ENCODE data around the gene BTBD7. TPM values are rescaled to one million over a fixed set of nuclear protein-coding genes. Genes with fewer than 3 reads are reported as not detected.

BTBD7 gene
- total and polyA plus RNA-seq, 2 donors (not counting 3 experiments of a cell fraction or from before 2014, with no cell fraction given), result 20.9 to 50.2 TPM

GRCh38 chr14:93276031-93276716 lies 56.7 kb downstream of the BTBD7 start:
- Histone ChIP-seq H3K36me3 (ENCODE audit: control insufficient read depth in 2 of 2, extremely low read depth in 1 of 2, insufficient read depth in 2 of 2, low read length in 2 of 2) (no peaks in the 10 kb centered on the region), H3K27ac (ENCODE audit: insufficient read depth, low read depth, low read length) (no peak overlapping the region), H3K9me3 (replicated peaks; ENCODE audit: control insufficient read depth, insufficient read depth, low read length) (no peaks in the 10 kb centered on the region), H3K4me2 (ENCODE audit: insufficient read depth, low read length) (no peak overlapping the region), H3K9me1 (replicated peaks; ENCODE audit: control insufficient read depth, extremely low read depth, insufficient read depth, low read length) (no peaks in the 10 kb centered on the region), H3K4me3 (replicated peaks in 1 of 3; ENCODE audit: insufficient read depth in 1 of 3, low read depth in 1 of 3, low read length in 3 of 3) (no peak overlapping the region), H3K79me2 (ENCODE audit: control insufficient read depth, insufficient read depth, low read length) (peaks cover 25% of the 10 kb centered on the region), H4K20me1 (replicated peaks; ENCODE audit: control insufficient read depth, extremely low read depth, insufficient read depth, low read length) (peaks cover 2% of the 10 kb centered on the region), H3K27me3 (ENCODE audit: control insufficient read depth in 2 of 2, insufficient read depth in 2 of 2, low read length in 2 of 2) (no peaks in the 10 kb centered on the region), H2AFZ (ENCODE audit: low read depth, low read length) (no peak overlapping the region), H3K4me1 (ENCODE audit: control insufficient read depth, extremely low read depth, insufficient read depth, low read length) (peaks cover 8% of the 10 kb centered on the region), H3K9ac (replicated peaks; ENCODE audit: extremely low read depth, insufficient read depth, low read length) (no peak overlapping the region)
- ChIA-PET POLR2A (no interaction called here), CTCF (interaction anchor here (1.1 kb wide), 1 partner anchor 26 kb away, joined by 3 read pairs; no protein-coding TSS in a partner anchor)
- intact Hi-C loops (cut with micrococcal nuclease) (no loop called here), dilution Hi-C loops (cut with MboI; ENCODE audit: extremely low pct_ligation_motif_present, low sequenced_read_pairs) (no loop called here)
- no peak for DNase-seq (ENCODE audit: low read depth, low spot score)
- BruUV-seq (replicated peaks), result no TSS peak
- no peak for FAIRE-seq
- no peak for TF ChIP-seq CTCF (IDR thresholded peaks at IDR 0.05; ENCODE audit: extremely low read depth in 1 of 2, insufficient read depth in 1 of 2, low read depth in 1 of 2, low read length in 2 of 2)
- TF ChIP-seq EZH2 (IDR thresholded peaks at IDR 0.05; ENCODE audit: borderline replicate concordance, low read depth, low read length, severe bottlenecking), result no peak
- no peak for TF ChIP-seq JUN (IDR thresholded peaks at IDR 0.05; ENCODE audit: borderline replicate concordance, insufficient read depth, insufficient read length, low read depth)
- no peak for TF ChIP-seq POLR2A (IDR thresholded peaks at IDR 0.05; ENCODE audit: low read depth, low read length)
- no peak for TF ChIP-seq GATA2 (IDR thresholded peaks at IDR 0.05; ENCODE audit: insufficient read depth, insufficient read length, low read depth, low read length)
- no peak for TF ChIP-seq MYC (IDR thresholded peaks at IDR 0.05; ENCODE audit: low read depth, low read length)
- TF ChIP-seq FOS (IDR thresholded peaks at IDR 0.05; ENCODE audit: borderline replicate concordance, insufficient read depth, low read length), result no peak
- no peak for TF ChIP-seq MAX (IDR thresholded peaks at IDR 0.05; ENCODE audit: insufficient read depth, insufficient read length)
- TF ChIP-seq POLR2AphosphoS5 (IDR thresholded peaks at IDR 0.05; ENCODE audit: insufficient read depth, low read depth, low read length), result no peak

Measured in endothelial cell of umbilical vein (primary cell).